Subcutaneous adipose tissue (tissue), 4 donors: ENCODE results near the gene CRYBA4. TPM values are rescaled to one million over a fixed set of nuclear protein-coding genes. Genes with fewer than 3 reads are reported as not detected.

ENCODE experiments used
- small RNA-seq: library from RNA; depleted of rRNA; stranded (forward); fragments of <200 nt; gene quantifications from one replicate; pipeline ENCODE3, GENCODE V24; 2016
- total RNA-seq, 4 donors: library from RNA; depleted of rRNA; stranded (reverse); fragments of >200 nt; gene quantifications; one replicate each; pipeline ENCODE4 v1.1.0, GENCODE V29; 2016
- TF ChIP-seq, protein P1 (sequence below): fragments of 450-650 bp; IDR thresholded peaks from one replicate; pipeline ENCODE4 v1.5.1; 2016; ENCODE audit warnings: low read depth, mild to moderate bottlenecking, control low read depth, antibody characterized with exemption, moderate library complexity

The CRYBA4 gene
- total RNA-seq, 4 donors from 2014 or later, result not detected

DNA sequence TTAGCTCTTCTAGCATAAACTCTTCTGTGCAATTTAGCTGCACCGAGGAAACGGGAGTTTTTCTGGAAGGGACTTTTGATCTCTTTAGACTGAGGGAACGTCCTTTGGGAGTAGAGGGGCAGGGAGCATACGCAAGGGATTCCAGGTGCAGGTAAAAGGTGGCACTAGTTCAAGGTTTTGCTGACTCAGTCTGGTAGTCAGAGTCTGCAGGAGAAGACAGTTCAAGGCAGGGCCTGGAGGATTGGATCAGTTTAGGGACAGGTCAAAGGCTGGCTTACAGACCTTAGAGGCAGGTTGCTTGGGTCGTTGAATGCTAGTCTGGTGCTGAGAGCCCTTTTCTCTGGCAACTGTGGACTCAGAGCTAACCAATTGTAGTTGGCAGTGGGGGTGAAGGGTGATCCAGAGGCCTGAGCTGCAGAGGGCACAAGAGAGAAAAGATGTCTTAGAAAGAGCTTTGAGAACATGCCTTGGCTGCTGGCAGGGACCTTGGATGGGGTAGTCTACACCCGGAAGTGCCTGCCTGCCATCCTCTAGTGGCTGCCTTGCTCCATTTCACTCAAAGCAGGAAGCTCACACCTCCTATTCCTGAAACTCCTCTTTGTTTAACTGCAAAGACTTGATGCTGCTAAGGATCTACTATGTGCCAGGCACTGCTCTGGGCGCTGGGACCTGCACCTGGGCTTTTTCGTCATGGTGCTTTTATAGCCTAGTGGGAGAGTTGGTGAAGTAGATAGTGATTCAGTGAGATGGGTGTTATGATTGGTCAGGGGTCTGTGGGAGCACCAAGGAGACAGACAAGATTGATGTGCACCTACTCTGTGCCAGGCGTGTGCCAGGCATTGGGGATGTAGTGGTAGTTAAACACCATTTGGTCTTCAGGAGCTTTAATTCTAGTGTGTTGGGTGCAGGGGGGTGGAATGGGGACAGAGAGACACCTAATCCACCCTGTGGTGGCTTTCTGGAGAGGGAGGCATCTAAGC is 52.7 kb downstream of the CRYBA4 start:
- TF ChIP-seq, protein P1, sequence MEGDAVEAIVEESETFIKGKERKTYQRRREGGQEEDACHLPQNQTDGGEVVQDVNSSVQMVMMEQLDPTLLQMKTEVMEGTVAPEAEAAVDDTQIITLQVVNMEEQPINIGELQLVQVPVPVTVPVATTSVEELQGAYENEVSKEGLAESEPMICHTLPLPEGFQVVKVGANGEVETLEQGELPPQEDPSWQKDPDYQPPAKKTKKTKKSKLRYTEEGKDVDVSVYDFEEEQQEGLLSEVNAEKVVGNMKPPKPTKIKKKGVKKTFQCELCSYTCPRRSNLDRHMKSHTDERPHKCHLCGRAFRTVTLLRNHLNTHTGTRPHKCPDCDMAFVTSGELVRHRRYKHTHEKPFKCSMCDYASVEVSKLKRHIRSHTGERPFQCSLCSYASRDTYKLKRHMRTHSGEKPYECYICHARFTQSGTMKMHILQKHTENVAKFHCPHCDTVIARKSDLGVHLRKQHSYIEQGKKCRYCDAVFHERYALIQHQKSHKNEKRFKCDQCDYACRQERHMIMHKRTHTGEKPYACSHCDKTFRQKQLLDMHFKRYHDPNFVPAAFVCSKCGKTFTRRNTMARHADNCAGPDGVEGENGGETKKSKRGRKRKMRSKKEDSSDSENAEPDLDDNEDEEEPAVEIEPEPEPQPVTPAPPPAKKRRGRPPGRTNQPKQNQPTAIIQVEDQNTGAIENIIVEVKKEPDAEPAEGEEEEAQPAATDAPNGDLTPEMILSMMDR, result no peak

DNA sequence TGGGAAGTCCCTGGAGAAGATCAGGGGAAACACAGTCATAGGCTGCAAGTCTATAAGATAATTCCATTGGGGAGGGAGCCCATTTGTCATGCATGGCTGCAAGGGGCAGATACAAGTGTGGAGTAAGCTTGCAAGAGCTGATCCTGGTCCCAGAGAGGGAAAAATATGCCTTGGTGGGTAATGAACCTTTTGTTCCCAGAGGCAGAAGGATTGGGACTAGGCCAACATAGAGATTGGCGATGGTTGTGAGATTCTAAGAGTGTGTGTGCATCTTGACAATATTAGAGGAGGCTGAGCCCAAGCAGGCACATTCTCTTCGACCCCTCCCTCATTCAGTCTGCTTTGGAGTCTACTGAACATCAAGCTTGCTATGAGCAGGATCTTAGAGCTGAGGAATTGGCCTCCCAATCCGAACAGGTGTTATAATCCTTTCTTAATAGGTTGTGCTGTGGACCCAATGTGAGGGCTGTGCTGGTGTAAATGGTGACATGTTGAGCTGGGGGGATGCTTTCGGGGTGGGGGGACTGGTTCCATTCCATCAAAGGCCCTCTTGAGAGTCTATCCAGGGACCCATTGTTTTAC is 54.0 kb downstream of the CRYBA4 start:
- TF ChIP-seq, protein P1, result no peak

DNA sequence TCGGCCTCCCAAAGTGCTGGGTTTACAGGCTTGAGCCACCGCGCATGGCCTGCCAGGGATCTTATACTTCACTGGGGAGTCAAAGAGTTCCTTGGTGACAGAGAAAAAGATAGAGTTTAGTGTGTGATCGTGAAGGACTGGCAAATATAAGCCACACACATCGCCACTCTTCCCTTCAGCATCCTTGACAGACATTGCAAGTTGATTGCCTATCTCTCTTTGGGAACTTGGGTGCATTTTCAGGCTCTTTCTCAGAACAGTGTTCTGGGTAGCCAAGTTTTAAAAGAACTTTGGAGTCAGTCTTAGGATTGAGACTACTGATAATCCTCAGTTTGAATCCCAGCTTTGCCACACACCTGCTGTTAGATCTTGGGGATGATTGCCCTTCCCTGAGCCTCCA is 55.5 kb downstream of the CRYBA4 start:
- TF ChIP-seq, protein P1, result no peak

DNA sequence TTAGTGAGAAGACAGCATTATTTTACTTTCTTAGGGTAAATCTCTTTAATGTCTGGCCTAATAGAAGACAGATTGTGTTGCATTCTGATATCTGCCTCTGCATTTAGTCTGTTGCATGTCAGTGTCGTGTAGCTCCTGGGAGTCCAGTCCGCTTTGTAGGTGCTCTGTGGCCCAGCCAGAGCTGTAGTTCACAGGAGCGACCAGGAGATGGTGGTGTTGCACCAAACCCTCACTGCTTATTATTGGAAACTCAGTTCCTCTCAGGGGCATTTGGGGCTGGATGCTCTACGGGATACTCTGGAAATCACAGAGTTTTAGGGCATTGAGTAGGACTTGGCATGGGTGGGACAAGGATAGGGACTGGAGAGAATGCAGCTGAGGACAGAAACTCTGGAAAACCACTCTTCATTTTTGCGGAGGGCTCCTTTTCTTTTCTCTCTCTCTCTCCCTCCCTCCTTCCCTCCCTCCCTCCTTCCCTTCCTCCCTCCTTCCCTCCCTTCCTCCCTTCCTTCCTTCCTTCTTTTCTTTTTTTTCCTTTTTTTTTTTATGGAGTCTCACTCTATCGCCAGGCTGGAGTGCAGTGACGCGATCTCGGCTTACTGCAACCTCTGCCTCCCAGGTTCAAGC is 57.4 kb downstream of the CRYBA4 start:
- TF ChIP-seq, protein P1, result no peak

Small RNA genes lying within 50 kb of the gene (small RNA-seq; reads per million reads assigned to genes)
- gene RF01874, result not detected

Other genes with a start within 250 kb of the CRYBA4 start
- gene ASPHD2, start 192.7 kb upstream of the CRYBA4 start, total RNA-seq, result 1 to 10 TPM in 1 of 4 donors, under 1 TPM in 2, not detected in 1; 0.49 to 1.7 (median 0.88) TPM
- gene HPS4, start 138.2 kb upstream of the CRYBA4 start, total RNA-seq, result 10 to 100 TPM; 29.0 to 32.8 (median 31.6) TPM
- gene SRRD, start 138.1 kb upstream of the CRYBA4 start, total RNA-seq, result 10 to 100 TPM in 3 of 4 donors, 1 to 10 TPM in 1; 5.8 to 18.3 (median 14.5) TPM
- 10 to 100 TPM; 15.8 to 41.6 (median 18.7) TPM for gene TFIP11, start 109.5 kb upstream of the CRYBA4 start, total RNA-seq
- gene TPST2, start 31.8 kb upstream of the CRYBA4 start, total RNA-seq, result 10 to 100 TPM; 39.1 to 74.6 (median 48.3) TPM
- gene CRYBB1, start 3.9 kb upstream of the CRYBA4 start, total RNA-seq, result 1 to 10 TPM in 2 of 4 donors, under 1 TPM in 2; 0.75 to 3.7 (median 1.0) TPM
- gene MIAT, start 35.6 kb downstream of the CRYBA4 start, total RNA-seq, result 1 to 10 TPM in 2 of 4 donors, under 1 TPM in 2; 0.49 to 1.5 (median 0.93) TPM